NCI-H1105 (cell line): Measurements from ENCODE around the gene BIVM.

Experiments
- DNase-seq: peaks from one replicate; lab custom pipeline; 2025; lab: John Stamatoyannopoulos, UW

Gene BIVM

DNA sequence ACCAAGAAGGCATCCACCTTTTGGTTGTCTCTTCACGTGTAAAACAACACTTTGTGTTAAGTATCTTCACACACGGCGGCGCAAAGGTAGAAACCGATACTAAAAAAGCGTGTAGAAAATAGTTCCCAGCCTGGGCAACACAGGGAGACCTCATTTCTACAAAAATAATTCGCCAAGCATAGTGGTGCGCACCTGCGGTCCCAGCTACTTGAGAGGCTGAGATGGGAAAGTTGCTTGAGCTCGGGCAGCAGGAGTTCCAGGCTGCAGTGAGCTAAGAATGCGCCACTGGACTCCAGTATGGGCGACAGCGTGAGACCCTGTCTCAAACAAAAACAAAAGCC, 46.3 kb downstream of the BIVM start:
- DNase-seq = no peak

DNA sequence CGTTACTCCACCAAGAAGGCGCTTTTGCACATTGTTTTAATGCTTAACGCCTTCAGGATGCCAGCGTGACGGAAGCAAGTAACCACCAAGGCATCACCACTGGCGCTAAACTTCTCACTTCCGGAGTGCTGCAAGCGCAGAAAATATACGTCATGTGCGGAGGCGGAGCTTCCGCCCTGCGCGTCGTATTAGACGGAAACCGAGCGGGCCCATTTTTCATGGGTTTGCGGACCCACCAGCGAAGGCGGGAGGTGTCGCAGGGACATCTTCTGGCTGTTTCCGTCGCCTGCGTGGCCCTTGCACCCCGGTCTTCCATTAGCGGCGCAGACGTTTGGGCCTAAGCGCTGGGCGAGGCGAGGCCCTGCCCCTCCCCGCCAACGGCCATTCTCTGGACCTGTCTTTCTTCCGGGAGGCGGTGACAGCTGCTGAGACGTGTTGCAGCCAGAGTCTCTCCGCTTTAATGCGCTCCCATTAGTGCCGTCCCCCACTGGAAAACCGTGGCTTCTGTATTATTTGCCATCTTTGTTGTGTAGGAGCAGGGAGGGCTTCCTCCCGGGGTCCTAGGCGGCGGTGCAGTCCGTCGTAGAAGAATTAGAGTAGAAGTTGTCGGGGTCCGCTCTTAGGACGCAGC, 46.8 kb downstream of the BIVM start, which contains the start of gene ERCC5:
ERCC5 (plus strand) TSS at position 403 of the 631 bp plus-strand sequence. CDS start 235 bp downstream, outside the sequence.
- peak; percentile 83 for DNase-seq

DNA sequence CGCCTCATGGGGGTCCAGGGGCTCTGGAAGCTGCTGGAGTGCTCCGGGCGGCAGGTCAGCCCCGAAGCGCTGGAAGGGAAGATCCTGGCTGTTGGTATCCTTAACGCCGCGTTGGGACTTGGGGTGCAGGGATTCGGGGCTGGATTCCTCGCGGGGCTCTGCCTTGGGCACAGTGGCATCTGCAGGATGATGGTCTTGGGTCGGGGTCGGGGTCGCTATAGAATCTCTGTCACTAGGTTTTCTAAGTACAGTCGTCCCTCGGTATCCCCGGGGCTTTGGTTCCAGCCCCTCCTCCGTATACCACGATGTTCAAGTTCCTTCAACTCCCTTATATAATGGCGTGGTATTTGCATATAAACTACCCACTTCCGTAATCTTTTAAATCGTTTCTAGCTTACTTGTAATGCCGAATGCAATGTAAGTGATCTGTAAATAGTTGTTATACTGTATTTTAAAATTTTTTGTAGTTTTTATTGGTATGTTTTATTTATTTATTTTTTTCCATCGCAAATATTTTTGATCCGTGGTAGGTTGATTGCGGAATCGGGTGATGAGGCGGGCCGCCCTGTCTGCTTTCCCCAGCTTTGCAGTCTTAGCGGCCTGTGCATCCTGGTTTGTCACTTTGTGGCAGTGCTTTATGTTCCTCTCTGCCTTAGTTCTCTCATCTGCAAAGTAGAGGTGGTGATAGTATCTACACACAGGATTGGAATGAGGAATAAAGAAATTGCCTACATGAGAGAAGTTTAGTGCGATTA, 47.5 kb downstream of the BIVM start:
- DNase-seq = no peak

GRCh38 chr13:102847272-102848234, 48.6 kb downstream of the BIVM start:
- DNase-seq = no peak

DNA sequence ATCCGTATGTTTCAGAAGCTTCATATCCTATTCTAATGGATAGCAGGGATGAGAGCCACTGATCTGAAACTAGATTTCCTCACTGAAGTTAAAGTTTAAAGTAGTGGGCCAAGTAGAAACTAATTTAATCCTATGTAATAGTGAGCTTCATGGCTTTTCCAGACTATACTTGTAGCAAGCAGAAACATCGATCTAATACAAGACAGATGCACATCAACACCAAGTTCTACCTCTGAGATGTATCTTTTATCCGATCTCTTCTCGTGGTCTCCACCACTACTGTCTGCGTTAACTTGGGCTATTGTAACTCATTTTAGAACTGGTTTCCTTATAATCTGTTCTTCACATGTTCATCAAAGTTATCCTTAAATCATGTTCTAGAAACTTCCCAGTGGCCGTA, 50.0 kb downstream of the BIVM start:
- no peak for DNase-seq

DNA sequence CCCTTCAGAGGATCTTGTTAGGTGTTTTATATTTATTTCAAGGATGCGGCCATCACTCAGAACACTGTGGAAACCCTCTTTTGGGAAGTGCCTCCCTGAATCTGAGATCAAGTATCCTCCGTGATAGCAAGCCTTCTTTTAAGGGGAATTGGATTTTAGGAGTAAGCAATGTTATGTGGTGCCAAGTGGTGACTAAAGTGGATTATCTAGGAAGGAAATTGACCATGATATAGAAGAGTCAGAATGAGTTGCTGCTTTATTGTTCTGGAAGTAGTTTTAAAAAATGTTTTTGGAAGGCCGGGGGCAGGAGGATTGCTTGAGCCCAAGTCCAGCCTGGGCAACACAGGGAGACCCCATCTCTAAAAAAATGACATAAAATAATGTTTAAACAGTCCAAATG, 53.6 kb downstream of the BIVM start:
- DNase-seq = no peak

DNA sequence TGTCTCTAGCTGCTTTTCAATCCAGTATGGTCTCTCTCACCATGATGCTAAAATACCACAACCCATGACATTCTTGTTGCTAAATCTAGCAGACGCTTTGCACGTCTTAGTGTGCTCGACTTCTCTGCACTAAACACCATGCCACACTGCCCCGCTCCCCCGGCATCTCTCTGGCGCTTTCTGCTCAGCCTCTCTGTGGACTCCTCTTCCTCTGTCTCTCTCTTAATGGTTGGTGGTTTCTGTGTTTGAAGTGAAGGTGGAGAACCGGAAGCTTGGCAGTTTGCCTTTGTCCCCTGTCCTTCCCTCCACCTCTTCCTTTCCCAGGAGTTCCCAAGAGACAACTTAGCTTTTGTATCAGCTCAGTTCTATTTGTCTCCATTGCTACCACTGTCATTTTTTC, 55.8 kb downstream of the BIVM start:
- DNase-seq = no peak

DNA sequence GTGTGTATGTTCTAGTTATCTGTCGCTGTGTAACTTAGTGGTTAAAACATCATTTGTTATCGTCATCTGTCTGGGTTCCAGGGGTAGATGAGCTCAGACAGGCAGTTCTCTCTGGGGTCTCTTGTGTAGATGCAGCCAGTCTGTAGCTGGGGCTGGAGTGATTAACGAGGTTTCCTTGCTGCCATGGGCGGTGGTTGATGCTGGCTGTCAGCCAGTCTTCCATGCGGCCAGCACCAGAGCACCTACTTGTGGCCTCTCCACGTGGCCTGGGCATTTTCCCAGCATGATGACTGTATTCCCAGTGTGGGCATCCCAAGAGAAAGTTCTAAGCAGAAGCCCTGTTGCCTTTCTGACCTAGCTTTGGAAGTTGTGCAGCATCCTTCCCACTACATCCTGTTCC, 57.6 kb downstream of the BIVM start:
- no peak for DNase-seq

DNA sequence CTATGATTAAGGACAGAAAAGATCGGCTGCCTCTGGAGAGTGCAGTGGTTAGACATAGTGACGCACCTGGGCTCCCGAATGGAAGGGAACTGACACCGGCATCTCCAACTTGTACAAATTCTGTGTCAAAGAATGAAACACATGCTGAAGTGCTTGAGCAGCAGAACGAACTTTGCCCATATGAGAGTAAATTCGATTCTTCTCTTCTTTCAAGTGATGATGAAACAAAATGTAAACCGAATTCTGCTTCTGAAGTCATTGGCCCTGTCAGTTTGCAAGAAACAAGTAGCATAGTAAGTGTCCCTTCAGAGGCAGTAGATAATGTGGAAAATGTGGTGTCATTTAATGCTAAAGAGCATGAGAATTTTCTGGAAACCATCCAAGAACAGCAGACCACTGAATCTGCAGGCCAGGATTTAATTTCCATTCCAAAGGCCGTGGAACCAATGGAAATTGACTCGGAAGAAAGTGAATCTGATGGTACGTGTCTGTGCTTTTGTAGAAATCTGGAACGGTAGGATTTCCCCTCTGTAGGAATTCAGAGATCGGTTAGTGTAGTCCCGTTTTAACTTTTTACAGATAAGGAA, 63.8 kb downstream of the BIVM start:
- DNase-seq = no peak

DNA sequence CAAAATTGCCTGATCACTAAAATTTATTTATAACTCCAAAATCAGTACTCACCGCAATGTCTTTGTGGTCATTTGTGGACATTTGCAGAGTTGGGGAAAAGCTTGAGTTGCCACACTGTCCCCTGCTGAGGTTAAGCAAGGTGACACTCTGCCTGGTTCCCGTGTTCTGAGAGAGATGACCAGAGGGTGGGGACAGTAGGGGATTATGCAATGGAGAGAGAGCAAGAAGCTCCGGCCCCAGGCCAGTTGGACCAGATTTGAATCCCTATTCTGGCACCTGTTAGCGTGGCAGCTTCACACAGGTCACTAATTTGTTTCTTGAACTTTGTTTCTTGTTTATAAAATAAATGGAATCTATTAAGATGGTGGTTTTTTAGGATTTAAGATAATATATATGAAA, 64.7 kb downstream of the BIVM start:
- no peak for DNase-seq

DNA sequence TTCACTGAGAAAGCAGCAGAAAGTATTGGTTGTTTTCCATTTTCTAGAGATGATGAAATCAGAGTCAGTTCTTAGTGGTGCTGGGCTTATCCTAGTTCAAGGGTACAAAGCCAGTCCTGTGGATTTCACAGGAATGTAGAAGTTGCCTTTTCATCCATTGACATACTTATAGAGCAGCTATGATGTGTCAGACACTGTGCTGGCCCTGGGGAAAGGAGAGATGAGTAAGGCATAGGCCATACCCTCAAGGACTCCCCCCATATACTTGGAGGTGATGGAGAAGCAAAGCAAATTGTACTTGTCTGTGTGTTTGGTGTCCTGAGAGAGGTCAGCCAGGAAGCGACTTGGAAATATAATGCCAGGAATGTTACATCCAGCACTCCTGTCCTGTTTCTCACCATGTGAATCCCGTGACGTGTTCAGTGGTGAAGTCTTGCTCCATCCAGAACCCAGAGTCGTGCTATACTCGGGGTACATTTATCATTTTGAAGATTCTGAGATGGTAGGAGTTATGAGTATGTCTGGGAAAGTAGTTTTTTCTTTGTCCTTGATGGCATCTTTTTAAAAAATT, 69.5 kb downstream of the BIVM start:
- DNase-seq = no peak

- no peak for DNase-seq
These were observed 71.2 kb downstream of the BIVM start for GRCh38 chr13:102869948-102870676.

GRCh38 chr13:102870677-102871415, 71.9 kb downstream of the BIVM start:
- DNase-seq = no peak

DNA sequence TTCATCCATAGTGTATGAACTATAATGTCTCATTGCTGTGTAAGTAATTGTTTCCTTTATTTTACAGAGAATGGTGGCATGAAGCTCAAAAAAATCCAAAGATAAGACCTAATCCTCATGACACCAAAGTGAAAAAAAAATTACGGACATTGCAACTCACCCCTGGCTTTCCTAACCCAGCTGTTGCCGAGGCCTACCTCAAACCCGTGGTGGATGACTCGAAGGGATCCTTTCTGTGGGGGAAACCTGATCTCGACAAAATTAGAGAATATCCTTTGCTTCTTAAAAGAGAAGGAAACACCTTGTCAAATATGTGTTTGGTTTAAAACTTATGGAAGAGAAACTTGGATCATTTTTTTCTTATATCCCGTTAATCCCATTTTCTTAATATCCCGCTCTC, 73.2 kb downstream of the BIVM start:
- no peak for DNase-seq

DNA sequence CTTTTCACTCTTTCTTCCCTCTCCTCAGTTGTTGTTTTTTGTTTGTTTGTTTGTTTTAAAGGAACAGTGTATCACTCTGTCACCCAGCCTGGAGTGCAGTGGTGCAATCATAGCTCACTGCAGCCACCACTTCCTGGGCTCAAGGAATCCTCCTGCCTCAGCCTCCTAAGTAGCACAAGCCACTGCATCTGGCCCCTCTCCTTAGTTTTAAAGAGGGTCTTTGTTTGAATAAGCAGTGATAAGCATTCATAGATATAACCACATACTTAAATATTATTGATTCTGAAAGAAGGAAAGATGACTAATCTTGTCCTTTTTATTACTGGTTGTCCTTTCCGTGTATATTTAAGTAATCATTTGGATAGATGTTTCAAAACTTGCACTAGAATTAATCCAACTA, 73.6 kb downstream of the BIVM start:
- no peak for DNase-seq

GRCh38 chr13:102873653-102874052, 74.7 kb downstream of the BIVM start:
- no peak for DNase-seq

GRCh38 chr13:102875256-102875655, 76.3 kb downstream of the BIVM start:
- DNase-seq = no peak

DNA sequence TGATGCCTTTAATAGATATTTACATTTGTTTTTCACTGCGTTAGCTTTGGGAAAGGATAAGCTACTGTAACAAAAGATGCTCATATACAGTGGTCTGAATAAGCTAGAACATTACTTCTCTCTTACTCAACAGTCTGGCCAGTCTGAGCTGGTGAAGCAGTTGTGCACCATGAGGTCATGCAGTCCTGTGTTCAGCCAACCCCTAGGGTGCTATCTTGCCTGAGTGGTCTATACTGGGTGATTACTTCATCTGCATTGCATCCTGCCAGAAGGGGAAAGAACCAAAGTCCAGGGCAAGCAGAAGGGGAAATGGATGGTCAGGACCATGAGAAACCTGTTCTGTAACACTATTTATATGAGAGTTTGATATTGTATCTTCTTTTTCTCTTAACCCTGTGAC, 78.4 kb downstream of the BIVM start:
- no peak for DNase-seq

- no peak for DNase-seq
These were observed 79.6 kb downstream of the BIVM start for GRCh38 chr13:102878481-102878880.

DNA sequence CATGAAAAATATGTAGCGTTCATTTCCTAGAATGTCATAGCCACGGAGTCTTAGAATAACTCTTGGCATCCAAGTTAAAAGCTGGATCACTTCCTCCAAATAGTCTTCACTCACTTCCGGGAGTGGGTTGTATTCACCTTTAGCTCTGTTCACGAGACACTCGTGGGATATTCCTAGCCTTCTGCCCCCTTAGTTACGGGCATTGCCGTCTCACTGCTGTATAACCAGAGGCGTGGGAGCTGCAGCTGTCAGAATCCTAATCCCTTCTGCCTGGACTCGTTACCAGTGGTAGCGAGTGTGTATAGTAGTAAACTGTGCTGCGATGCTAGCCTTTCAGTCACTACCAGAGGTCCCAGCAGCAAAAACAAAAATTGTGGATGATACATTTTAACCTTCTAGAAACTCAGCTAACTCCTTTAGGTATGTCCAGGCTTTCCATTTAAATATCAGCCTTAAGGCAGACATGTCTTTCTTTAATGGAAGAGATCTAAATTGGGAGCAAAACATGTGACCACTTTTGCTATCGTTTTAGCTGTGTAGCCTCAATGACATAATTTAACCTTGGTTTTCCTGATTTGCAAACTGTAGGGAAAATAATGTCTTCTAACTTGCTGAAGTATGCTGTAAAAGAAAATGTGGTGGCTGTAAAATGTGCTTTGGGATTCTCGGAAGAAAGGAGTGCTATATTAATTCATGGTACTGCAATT, 81.0 kb downstream of the BIVM start:
- DNase-seq = no peak
